HG03469 (cell line): ENCODE data around the gene ETHE1.
"Not testable (repeated sequence)": the region's sequence is repeated elsewhere in the genome, so short reads cannot be mapped to it uniquely, and the experiment has no call there.

Experiments
- ATAC-seq: cut with Tn5 transposase; IDR thresholded peaks from one replicate; pipeline ENCODE4 v1.9.1; 2021; ENCODE audit warnings: mild to moderate bottlenecking, moderate library complexity, moderate number of reproducible peaks; ENCODE audit not compliant: unreplicated experiment

ETHE1 gene

DNA sequence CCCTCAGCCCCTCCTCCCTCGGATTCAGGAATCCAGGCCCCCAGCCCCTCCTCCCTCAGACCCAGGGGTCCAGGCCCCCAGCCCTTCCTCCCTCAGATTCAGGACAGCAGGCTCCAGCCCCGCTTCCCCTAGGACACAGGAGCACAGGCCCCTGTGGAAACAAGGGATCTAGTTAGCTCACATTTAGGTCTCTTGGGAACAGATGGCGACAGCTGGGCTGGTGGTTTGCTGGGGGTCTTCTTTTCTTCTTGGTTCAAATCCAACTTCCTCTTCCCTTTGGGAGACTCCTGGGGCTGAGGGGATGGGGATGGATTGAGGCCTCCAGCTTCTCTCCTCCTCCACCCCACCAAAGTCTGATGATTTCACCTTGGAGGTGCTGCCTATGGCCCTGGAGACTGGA is 25.6 kb upstream of the ETHE1 start:
- no peak for ATAC-seq

DNA sequence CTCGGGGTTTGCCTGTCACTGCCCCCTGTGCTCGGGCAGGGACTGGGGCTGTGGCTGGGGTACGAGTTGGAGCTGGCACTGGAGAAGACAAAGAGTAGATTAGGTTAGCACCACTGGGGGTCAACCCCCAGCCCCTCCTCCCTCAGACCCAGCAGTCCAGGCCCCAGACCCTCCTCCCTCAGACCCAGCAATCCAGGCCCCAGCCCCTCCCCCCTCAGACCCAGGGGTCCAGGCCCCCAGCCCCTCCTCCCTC is 25.1 kb upstream of the ETHE1 start:
- no peak for ATAC-seq

DNA sequence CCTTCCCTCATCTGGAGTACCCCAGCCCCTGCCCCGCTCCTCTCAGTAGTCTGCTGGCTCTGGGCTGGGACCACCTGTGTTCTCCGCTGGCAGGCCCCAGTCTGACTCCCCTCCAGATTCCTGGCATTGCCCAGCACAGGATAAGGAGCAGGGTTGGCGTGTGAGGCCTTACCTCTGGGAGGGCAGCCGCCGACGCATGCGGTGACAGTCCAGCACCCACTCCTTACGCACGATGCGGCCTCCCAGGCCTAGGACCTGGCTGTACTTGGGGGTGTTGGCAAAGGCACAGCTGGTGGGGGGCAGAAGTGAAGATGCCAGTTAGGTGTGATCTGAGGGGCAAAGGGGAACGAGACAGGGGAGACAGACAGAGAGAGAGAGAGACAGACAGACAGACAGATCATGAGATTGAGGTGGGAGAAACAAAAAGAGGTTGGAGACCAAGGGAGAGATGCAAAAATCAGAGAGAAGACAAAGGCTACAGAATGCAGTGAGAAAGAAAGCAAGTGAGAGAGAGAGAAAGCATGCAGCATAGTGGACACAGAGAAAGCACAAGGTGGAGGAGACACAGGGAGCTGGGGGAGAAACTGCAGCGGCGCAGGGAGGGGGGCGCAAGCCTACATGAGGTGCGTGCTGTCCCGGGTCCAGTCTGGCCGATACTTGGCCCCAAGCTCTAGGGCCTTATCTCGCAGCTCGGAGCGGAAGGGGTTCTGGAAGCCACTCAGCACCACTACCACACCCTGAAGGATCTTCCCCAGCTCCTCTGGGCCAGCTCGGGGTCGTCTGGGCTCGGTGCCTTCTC is 24.6 kb upstream of the ETHE1 start:
- no peak for ATAC-seq

DNA sequence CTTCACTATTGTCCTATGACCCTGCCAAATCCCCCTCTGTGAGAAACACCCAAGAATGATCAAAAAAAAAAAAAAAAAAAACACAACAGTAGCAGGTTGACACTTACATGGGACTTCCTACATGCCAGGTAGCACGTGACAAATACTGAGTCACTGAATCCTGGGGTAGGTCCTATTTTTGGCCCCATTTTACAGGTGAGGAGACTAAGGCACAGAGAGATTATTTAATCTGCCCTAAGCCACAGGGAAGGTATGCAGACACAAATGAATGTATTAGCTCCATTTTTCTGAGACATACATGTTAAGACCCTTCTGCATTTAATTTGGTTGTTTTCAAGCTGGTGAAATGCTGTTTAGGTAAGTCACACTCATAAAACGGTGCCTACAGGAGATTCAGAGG is 21.7 kb upstream of the ETHE1 start:
- no peak for ATAC-seq

DNA sequence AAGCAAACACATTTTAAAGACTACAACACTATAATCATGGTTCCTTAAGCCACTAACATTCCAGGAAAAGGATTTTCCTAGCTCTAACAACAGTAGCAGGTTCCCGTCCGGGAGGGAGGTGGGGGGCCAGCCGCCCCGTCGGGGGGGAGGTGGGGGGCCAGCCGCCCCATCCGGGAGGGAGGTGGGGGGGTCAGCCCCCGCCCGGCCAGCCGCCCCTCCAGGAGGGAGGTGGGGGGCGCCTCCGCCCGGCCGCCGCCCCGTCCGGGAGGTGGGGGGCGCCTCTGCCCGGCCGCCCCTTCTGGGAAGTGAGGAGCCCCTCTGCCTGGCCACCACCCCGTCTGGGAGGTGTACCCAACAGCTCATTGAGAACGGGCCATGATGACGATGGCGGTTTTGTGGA is 20.9 kb upstream of the ETHE1 start:
- ATAC-seq = not testable (repeated sequence)

DNA sequence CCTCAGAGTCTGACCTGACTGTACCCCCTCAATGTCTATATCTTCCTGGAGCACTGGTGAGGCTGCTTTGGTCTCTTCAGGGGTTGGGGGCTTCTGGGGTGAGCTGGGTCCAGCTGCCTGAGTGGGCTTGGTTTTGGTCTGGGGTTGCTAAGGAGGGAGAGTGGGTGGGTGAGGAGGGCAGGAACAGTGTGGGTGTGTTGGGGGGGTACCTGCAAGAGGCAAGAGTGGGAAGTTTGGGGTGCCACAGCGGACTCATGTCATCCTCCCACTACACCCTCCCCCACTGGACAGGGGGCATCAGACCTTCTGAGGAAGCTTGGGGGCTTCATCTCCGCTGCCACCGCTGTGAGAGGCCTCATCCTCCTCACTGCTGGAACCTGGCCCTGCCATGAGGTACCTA is 19.6 kb upstream of the ETHE1 start:
- ATAC-seq = no peak

DNA sequence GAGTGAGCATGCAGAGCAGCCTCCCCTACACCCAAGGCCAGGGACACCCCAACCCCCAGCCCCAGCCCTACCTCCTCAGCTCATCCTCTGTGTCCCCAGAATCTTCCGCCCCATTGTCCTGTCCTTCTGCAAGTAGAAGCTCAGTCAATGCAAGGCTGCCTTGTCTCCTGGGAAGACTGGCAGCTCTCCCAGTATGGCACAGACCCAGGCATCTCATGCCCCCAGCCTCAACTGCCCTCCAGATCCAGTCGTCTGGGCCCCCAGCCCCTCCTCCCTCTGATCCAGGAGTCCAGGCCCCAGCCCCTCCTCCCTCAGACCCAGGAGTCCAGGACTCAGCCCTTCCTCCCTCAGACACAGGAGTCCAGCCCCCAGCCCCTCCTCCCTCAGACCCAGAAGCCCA is 19.0 kb upstream of the ETHE1 start:
- no peak for ATAC-seq

DNA sequence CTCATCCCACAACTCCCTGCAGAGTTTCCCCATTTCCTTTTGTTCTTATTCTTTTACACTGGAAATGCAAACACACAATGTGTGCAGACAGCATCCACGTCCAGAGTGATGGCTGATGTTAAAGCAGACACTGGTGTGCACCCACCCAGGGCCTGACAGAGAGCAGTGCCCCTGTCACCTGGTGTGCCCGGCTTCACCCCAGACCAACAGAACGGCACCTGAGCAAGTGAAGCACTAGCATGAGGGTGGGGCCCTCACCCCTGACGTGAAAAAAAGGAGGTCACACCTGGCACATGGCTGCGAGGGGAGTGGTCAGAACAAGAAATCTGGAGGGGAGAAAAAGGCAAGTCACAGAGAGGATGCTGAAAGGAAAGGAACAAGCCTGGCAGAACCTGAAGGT is 18.3 kb upstream of the ETHE1 start:
- no peak for ATAC-seq

DNA sequence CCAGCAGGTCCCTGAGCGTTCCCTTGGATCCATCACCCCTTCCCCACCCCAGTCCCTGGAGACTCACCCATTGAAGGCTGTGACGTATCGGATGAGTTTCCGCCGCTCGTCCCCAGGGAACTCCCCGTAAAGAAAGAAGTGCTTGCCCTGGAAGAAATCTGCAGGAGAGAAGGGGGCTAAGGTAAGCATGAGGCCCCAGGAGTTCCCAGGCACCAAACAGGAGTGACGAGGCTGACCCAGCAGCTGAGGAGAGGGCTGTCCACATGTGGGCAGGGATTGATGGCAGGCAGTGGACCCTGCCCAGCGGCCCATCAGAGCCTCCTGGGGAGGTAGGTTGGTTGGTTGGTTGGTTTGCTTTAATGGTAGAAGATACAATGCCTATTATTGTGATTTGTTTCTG is 17.1 kb upstream of the ETHE1 start:
- ATAC-seq = no peak

DNA sequence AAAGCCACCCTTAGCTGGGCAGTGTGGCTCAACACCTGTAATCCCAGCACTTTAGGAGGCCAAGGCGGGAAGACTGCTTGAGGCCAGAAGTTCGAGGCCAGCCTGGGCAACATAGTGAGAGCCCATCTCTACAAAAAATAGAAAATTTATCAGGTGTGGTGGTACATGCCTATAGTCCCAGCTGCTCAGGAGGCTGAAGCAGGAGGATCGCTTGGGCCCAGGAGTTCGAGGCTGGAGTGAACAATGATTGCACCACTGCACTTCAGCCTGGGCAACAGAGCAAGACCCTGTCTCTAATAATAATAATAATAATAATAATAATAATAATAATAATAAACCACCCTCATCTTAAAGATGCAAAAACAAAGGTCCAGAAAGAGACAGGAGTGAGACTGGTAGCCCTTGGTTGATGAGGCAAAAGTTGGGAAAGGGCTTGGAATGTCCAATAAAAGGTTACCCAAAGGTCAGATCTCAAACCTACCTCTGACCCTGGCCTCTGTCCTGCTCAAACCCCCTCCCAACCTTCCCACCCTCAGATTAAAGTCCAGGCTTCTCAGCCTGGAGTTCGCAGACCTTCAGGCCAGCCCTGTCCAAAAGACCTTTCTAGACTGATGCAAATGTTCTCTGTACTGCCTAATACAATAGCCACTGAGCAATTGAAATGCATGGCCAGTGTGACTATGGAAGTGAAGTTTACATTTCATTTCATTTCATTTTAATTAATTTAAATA is 15.1 kb upstream of the ETHE1 start:
- ATAC-seq = no peak

DNA sequence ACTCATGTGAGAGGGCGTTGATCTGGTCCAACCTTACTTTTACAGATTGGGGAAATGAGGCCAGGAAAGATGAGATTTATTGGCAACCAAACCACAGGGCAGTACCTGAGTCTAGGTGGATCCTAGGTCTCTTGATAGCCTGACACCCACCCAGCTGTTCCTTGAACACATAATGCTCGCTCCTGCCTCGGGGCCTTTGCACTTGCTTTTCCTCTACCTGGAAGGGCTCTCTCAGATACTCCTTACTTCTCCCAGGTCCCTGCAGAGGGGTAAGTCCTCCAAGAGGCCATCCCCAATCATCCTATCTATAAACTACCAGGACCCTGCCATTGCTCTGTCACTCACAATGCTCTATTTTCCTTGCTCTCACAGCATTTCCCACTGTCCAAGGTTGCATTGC is 13.4 kb upstream of the ETHE1 start:
- no peak for ATAC-seq

DNA sequence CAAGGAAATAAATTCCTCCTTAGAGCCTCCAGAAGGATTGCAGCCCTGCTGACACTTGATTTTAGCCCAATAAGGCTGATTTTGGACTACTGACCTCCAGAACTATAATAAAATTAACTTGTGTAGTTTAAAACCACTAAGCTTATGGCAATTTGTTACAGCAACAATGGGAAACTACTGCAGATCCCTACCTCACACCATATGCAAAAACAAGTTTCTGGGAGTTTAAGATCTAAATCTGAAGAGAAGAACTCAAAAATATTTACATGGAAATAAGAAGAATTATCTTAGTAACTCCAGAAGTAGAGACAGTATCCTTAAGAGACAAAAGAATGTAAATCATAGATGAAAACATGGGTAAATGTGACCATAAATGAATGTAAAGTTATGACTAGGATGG is 11.9 kb upstream of the ETHE1 start:
- no peak for ATAC-seq

DNA sequence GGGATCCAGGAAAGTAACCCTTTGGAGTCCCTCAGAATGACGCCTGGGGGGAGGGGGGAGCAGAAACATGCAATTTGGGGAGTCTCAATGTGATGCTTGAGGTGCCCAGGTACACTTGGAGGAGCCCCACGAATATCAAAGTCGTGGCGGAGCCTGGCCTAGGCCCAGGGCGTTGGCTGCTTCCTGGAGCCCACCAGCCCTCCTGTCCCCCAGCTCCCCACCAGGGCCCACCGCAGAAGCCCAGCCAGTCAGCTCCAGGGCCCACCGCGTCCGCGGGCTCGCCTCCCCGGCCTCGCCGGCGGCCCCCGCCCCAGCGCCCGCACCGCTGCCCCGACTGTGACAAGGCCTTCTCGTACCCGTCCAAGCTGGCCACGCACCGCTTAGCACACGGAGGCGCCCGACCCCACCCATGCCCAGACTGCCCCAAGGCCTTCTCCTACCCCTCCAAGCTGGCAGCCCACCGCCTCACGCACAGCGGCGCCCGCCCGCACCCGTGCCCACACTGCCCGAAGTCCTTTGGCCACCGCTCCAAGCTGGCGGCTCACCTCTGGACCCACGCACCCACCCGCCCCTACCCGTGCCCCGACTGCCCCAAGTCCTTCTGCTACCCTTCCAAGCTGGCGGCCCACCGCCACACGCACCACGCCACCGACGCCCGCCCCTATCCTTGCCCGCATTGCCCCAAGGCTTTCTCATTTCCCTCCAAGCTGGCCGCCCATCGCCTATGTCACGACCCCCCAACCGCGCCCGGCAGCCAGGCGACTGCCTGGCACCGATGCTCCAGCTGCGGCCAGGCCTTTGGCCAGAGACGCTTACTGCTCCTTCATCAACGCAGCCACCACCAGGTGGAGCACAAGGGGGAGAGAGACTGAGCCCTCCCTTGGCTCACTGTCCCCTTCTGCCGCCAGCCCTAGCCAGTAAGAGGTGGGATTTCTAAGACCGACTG is 8.1 kb upstream of the ETHE1 start:
- ATAC-seq = no peak

DNA sequence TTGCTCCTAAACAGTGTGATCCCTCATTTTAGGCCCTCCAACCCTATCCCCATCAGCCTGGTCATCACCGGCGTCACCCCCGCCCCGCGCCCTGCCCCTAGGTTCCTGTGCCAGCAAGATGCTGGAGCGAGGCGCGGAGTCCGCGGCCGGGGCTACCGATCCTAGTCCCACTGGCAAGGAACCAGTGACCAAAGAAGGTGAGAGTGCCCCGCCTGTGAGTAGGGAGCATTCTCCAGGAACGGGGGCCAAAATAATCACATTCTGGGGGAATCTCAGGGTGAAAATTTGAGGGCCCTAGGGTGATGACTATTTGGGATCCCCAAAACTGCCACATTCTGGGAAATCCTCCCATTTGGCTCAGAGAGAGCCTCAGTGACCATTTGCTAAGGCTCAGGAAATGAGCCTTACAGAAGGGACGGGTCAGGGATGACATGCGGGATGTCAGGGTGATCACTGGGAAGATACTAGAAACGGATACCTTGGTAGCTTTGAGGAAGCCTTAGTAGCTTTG is 7.4 kb upstream of the ETHE1 start:
- ATAC-seq = no peak

DNA sequence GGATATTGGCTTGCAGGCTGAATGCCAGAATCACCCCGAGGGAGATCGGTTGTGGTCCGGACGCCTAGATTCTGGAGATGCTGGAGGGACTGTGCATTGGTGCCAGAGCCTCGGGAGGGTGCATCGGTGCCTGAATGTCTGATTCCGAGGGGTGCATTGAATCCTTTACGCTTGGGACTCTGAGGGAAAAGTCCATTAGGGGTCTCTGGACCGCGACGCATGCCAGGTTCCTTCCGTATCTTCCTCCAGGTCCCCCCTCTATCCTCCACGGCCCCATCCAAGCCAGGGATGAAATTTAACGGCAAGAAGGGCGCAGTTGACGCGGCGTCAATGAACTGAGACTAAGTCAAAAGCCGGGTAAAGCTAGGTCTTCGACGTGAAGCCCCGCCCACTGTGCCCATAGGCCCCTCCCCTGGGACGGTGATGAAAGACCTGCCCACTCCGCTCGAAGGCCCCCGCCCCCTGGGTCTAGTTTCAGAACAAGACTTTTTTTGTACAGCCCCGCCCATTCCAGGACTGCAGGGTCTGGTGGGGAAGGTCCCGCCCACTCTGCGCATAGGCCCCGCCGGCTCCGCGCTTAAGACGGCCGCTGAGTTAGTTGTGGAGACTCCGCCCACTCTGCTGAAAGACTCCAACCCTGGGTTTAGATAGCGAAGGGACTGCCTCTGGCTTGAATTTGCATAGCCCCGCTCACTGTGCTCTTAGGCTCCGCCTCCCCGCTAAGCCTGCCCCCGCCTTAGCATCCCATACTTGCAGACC is 6.7 kb upstream of the ETHE1 start:
- ATAC-seq = no peak

DNA sequence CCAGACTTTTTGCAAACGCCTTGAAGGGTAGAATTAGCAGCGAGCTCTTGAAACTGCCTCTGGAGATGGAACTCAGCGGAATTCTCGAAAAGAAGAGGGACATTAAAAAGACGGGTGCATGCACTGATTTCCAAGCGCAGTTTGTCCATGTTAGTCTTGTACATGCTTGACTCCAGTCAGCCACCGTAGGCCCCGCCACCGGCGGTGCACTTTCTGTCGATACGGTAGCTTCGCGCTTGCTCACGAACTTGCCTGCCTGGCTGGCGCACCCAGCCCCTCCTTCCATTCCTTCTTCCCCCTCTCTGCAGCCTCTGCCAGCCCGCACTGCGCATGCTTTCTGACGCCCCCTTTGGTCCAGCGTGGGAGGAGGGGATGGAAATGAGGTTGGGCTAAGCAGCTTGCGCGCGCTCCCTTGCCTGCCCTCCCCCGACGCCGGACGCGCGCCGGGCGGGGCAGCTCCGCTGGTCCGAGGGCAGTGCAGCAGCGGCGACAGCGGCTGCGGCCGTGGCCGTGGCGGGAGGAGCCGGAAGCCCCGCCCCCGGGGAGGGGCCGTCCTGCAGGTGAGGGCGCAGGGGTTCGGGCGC is 6.1 kb upstream of the ETHE1 start, which contains the start of gene ZNF575:
TSS of gene ZNF575 (plus strand) at position 227 of the 584 bp plus-strand sequence. CDS start 1,235 bp downstream, outside the sequence.
- ATAC-seq = peak; percentile 44

DNA sequence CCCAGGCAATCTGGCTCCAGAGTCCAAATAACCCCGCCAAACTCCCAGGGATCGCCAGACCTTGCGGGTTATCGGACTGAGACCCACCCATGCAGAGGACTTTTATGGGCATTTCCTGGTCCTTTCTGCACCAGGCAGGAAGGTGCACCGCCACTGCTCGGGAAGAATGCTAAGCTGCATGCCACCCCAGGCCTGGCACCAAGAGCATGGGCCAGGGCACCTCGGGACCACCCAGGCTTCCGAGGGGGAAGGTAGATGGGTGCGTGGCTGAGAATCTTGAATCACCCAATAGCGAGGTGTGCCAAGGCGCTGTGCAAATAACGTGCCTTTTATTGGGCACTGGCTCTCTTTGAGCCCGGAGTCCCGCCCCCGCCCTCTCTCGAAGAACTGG is 5.6 kb upstream of the ETHE1 start:
- ATAC-seq = no peak

DNA sequence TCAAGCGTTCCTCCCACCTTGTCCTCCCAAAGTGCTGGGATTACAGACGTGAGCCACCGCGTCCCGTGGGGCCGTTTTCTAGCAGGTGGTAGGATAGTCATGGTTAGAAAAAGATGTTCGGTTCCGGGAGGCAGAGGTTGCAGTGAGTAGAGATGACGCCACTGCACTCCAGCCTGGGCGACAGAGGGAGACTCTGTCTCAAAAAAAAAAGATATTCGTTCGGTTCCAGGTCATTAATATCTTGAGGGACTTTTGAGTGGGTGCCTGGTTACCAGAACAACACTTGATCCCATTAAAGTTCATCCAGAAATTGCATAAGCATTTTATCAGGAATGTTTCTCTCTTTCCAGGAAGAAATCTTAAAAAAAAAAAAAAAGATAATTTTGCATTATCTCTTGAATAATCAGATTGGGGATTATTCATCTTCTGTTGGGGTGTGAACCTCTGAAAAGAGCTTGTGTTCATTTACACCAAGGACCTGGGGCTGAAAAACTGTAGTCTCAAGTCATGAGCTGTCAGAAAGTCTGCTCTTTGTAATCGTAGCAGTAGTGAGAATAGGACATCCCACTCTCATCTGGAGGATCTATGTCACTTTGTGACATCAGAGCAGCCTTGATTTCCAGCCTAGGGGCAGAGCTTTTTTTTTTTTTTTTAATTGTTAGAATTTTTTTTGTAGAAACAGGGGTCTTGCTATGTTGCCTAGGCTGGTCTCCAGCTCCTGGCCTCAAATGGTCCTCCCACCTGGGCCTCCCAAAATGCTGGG is 1.0 kb upstream of the ETHE1 start:
- no peak for ATAC-seq
